Common myeloid progenitor, CD34-positive (primary cell): Measurements from ENCODE around the gene SFTPB.

Source experiments
- CTCF ChIA-PET: fragments of 350-600 bp; sonication (Branson Sonifier 250); formaldehyde crosslinking; loops from one replicate; lab custom pipeline; 2021; ENCODE audit warnings: antibody characterized with exemption; lab: Charles Lee
- POLR2A ChIA-PET: fragments of 350-600 bp; sonication (Branson Sonifier 250); formaldehyde crosslinking; loops from one replicate; lab custom pipeline; 2021; ENCODE audit warnings: antibody characterized with exemption; lab: Charles Lee
- DNase-seq, 3 donors: peaks; one replicate each; pipeline versions ENCODE4 v3.0.0 to v3.0.0-alpha.2; 2013
- H3K27ac ChIP-seq, 2 experiments: 1 replicate in 1 of 2; 2 replicates in 1 of 2; pipeline ENCODE4 v1.7.0; 2013; ENCODE audit warnings: inconsistent platforms in 2 of 2, low read length in 2 of 2, mild to moderate bottlenecking in 2 of 2, low read depth in 1 of 2, moderate library complexity in 1 of 2; ENCODE audit not compliant: severe bottlenecking in 2 of 2, insufficient read depth in 1 of 2, poor library complexity in 1 of 2
- H3K27me3 ChIP-seq, 5 experiments: replicated peaks in 2 of 5; 1 replicate in 3 of 5; 2 replicates in 2 of 5; pipeline versions ENCODE4 v1.6.1 to v1.7.0; 2013; ENCODE audit warnings: low read length in 4 of 5, mild to moderate bottlenecking in 2 of 5, moderate library complexity in 2 of 5, inconsistent platforms in 1 of 5; ENCODE audit not compliant: insufficient read depth in 5 of 5, control insufficient read depth in 4 of 5
- H3K36me3 ChIP-seq, 4 experiments: 1 replicate in 2 of 4; 2 replicates in 2 of 4; pipeline versions ENCODE4 v1.6.1 to v1.7.0; 2013; ENCODE audit warnings: low read length in 3 of 4, control low read depth in 1 of 4, mild to moderate bottlenecking in 1 of 4; ENCODE audit not compliant: control insufficient read depth in 4 of 4, insufficient read depth in 4 of 4
- H3K4me1 ChIP-seq, 4 experiments: 1 replicate in 3 of 4; 2 replicates in 1 of 4; pipeline versions ENCODE4 v1.6.1 to v1.7.1; 2013; ENCODE audit warnings: low read length in 3 of 4, mild to moderate bottlenecking in 3 of 4, control low read depth in 1 of 4, inconsistent platforms in 1 of 4, moderate library complexity in 1 of 4; ENCODE audit not compliant: control insufficient read depth in 4 of 4, insufficient read depth in 4 of 4; ENCODE audit errors: control extremely low read depth in 1 of 4
- H3K4me3 ChIP-seq, 7 experiments: 1 replicate in 4 of 7; 2 replicates in 3 of 7; pipeline versions ENCODE4 v1.5.1 to v1.7.0; 2013; ENCODE audit warnings: mild to moderate bottlenecking in 7 of 7, low read length in 6 of 7, moderate library complexity in 6 of 7, inconsistent platforms in 2 of 7, low read depth in 2 of 7, control low read depth in 1 of 7; ENCODE audit not compliant: insufficient read depth in 4 of 7, control insufficient read depth in 1 of 7; ENCODE audit errors: extremely low read depth in 1 of 7
- H3K9me3 ChIP-seq, 5 experiments: 1 replicate in 4 of 5; 2 replicates in 1 of 5; pipeline versions ENCODE4 v1.6.1 to v1.7.1; 2013; ENCODE audit warnings: low read length in 4 of 5, mild to moderate bottlenecking in 2 of 5, inconsistent platforms in 1 of 5, low read depth in 1 of 5, moderate library complexity in 1 of 5; ENCODE audit not compliant: control insufficient read depth in 4 of 5, insufficient read depth in 2 of 5; ENCODE audit errors: control extremely low read depth in 1 of 5
- WGBS: methylation state at CpG from one replicate; pipeline ENCODE4 v1.1.5; 2013; ENCODE audit not compliant: insufficient coverage; 5-methylcytosine and 5-hydroxymethylcytosine counted together

Gene SFTPB

GRCh38 chr2:85697096-85697495 is 29.1 kb upstream of the SFTPB start:
- Histone ChIP-seq H3K4me1 (peaks cover 0 to 22% (median 15%) of the 10 kb centered on the region in 4 experiments), H3K4me3 (no peak overlapping the region), H3K27me3 (no peaks in the 10 kb centered on the region), H3K27ac (no peak overlapping the region), H3K9me3 (no peaks in the 10 kb centered on the region), H3K36me3 (no peaks in the 10 kb centered on the region)
- ChIA-PET POLR2A (no interaction called here), CTCF (interaction anchor here (0.8 to 2.8 kb wide), 7 partner anchors 9 to 64 kb away, joined by 3 to 30 read pairs (median 7); no protein-coding TSS in a partner anchor)
- whole genome bisulfite sequencing: 78% methylated on average over 3 of the region's 3 CpGs
- no peak for DNase-seq

GRCh38 chr2:85695691-85696668 is 28.0 kb upstream of the SFTPB start:
- WGBS: 98% methylated on average over 9 of the region's 12 CpGs
- no peaks in the 10 kb centered on the region for H3K9me3 ChIP-seq
- ChIA-PET POLR2A (no interaction called here), CTCF (interaction anchor here (0.7 to 3.8 kb wide), 7 partner anchors 9 to 46 kb away, joined by 3 to 32 read pairs (median 4); no protein-coding TSS in a partner anchor)
- no peak overlapping the region for H3K27ac ChIP-seq
- no peaks in the 10 kb centered on the region for H3K36me3 ChIP-seq
- DNase-seq: no peak
- H3K27me3 ChIP-seq: no peaks in the 10 kb centered on the region
- peaks cover 0 to 22% (median 15%) of the 10 kb centered on the region in 4 experiments for H3K4me1 ChIP-seq
- H3K4me3 ChIP-seq: no peak overlapping the region

- H3K27ac ChIP-seq: no peak overlapping the region
- no peak for DNase-seq
- POLR2A ChIA-PET: no interaction called here
- peaks cover 0 to 22% (median 15%) of the 10 kb centered on the region in 4 experiments for H3K4me1 ChIP-seq
- no peaks in the 10 kb centered on the region for H3K36me3 ChIP-seq
- CTCF ChIA-PET: interaction anchor here (0.7 to 3.8 kb wide), 3 partner anchors 10 to 45 kb away, joined by 4 to 32 read pairs (median 8); no protein-coding TSS in a partner anchor
- no peak overlapping the region for H3K4me3 ChIP-seq
- H3K27me3 ChIP-seq: no peaks in the 10 kb centered on the region
- 95% methylated on average over 11 of the region's 11 CpGs for WGBS
- no peaks in the 10 kb centered on the region for H3K9me3 ChIP-seq
Measured at GRCh38 chr2:85695121-85695520, 27.1 kb upstream of the SFTPB start.

- DNase-seq: no peak
- ChIA-PET POLR2A (no interaction called here), CTCF (interaction anchor here (0.8 to 3.8 kb wide), 7 partner anchors 10 to 57 kb away, joined by 3 to 32 read pairs (median 4); no protein-coding TSS in a partner anchor)
- Histone ChIP-seq H3K27me3 (no peaks in the 10 kb centered on the region), H3K36me3 (no peaks in the 10 kb centered on the region), H3K4me3 (no peak within 1 kb of the TSS), H3K4me1 (peaks cover 0 to 22% (median 15%) of the 10 kb centered on the region in 4 experiments), H3K9me3 (no peaks in the 10 kb centered on the region), H3K27ac (no peak within 1 kb of the TSS)
- 98% methylated on average over 12 of the region's 15 CpGs for WGBS
Measured at GRCh38 chr2:85694052-85695025, 26.3 kb upstream of the SFTPB start, which contains the start of gene GNLY. GNLY (plus strand) TSS chr2:85694358; CDS start chr2:85694419, 61 bp downstream.

- CTCF ChIA-PET: interaction anchor here (0.8 to 3.8 kb wide), 7 partner anchors 12 to 48 kb away, joined by 3 to 32 read pairs (median 4); no protein-coding TSS in a partner anchor
- POLR2A ChIA-PET: no interaction called here
- no peak for DNase-seq
- Histone ChIP-seq H3K27ac (no peak overlapping the region), H3K36me3 (no peaks in the 10 kb centered on the region), H3K27me3 (no peaks in the 10 kb centered on the region), H3K4me1 (peaks cover 0 to 7% (median 1%) of the 10 kb centered on the region in 4 experiments), H3K9me3 (no peaks in the 10 kb centered on the region), H3K4me3 (no peak overlapping the region)
- 63% methylated on average over 5 of the region's 5 CpGs for WGBS
Measured at GRCh38 chr2:85692039-85692645, 24.1 kb upstream of the SFTPB start.

- Histone ChIP-seq H3K4me1 (peaks cover 0 to 5% (median 1%) of the 10 kb centered on the region in 4 experiments), H3K36me3 (no peaks in the 10 kb centered on the region), H3K4me3 (no peak overlapping the region), H3K9me3 (no peaks in the 10 kb centered on the region), H3K27me3 (no peaks in the 10 kb centered on the region), H3K27ac (no peak overlapping the region)
- no CpG with 5 or more reads among the region's 4 CpGs for WGBS
- ChIA-PET CTCF (interaction anchor here (3.4 kb wide), 1 partner anchor 11 kb away, joined by 19 read pairs; no protein-coding TSS in a partner anchor), POLR2A (no interaction called here)
- DNase-seq: no peak
Measured at GRCh38 chr2:85690932-85691331, 22.9 kb upstream of the SFTPB start.
